HL-60 (cell line): ENCODE results near the gene TANC1.

Experiments
- DNase-seq, 2 experiments: peaks; one replicate each; pipeline ENCODE4 v3.0.0-alpha.2; 2010 to 2020; ENCODE audit warnings: low read depth in 1 of 2, low spot score in 1 of 2
- H3K27ac ChIP-seq: fragments of 250-450 bp; sonication (Bioruptor Pico); replicated peaks from 2 replicates; pipeline ENCODE4 v1.5.1; 2020; ENCODE audit warnings: mild to moderate bottlenecking, moderate library complexity
- H3K27me3 ChIP-seq: fragments of 250-450 bp; sonication (Bioruptor Pico); 2 replicates; pipeline ENCODE4 v1.5.1; 2021; ENCODE audit warnings: mild to moderate bottlenecking, moderate library complexity; ENCODE audit not compliant: insufficient read depth, poor library complexity, severe bottlenecking
- H3K4me3 ChIP-seq: replicated peaks from 2 replicates; pipeline ENCODE4 v1.5.1; 2011; ENCODE audit warnings: mild to moderate bottlenecking, control low read depth, low read length; ENCODE audit not compliant: insufficient read depth
- CTCF ChIP-seq: IDR thresholded peaks from one replicate; pipeline ENCODE4 v1.5.1; 2011; ENCODE audit warnings: low read length, control low read depth, inconsistent platforms; ENCODE audit not compliant: insufficient read depth
- GABPA ChIP-seq: IDR thresholded peaks from 2 replicates; pipeline ENCODE4 v1.6.1; 2012; ENCODE audit warnings: low read depth
- POLR2AphosphoS5 ChIP-seq: IDR thresholded peaks from 2 replicates; pipeline ENCODE4 v1.6.1; 2012; ENCODE audit warnings: low read depth
- REST ChIP-seq: IDR thresholded peaks from 2 replicates; pipeline ENCODE4 v1.6.1; 2012; ENCODE audit warnings: low read depth; ENCODE audit not compliant: insufficient replicate concordance
- SPI1 ChIP-seq: IDR thresholded peaks from 2 replicates; pipeline ENCODE4 v1.6.1; 2012; ENCODE audit warnings: low read depth, mild to moderate bottlenecking, borderline replicate concordance

Gene TANC1

GRCh38 chr2:159194241-159194640, 225.8 kb downstream of the TANC1 start:
- H3K4me3 ChIP-seq = no peak overlapping the region
- no peak for DNase-seq
- no peak overlapping the region for H3K27ac ChIP-seq
- no peaks in the 10 kb centered on the region for H3K27me3 ChIP-seq
- no peak for TF ChIP-seq SPI1
- no peak for TF ChIP-seq POLR2AphosphoS5
- TF ChIP-seq CTCF = no peak
- no peak for TF ChIP-seq GABPA
- TF ChIP-seq REST = no peak

- no peak for DNase-seq
- Histone ChIP-seq H3K27me3 (no peaks in the 10 kb centered on the region), H3K27ac (no peak overlapping the region), H3K4me3 (no peak overlapping the region)
- no peak for TF ChIP-seq CTCF
These were observed 227.3 kb downstream of the TANC1 start for GRCh38 chr2:159195697-159196096.

GRCh38 chr2:159196393-159196925, 228.0 kb downstream of the TANC1 start:
- no peaks in the 10 kb centered on the region for H3K27me3 ChIP-seq
- no peak for DNase-seq
- no peak overlapping the region for H3K27ac ChIP-seq
- TF ChIP-seq SPI1 (no peak), GABPA (no peak), POLR2AphosphoS5 (no peak), CTCF (no peak), REST (no peak)
- H3K4me3 ChIP-seq = no peak overlapping the region

- Histone ChIP-seq H3K27me3 (no peaks in the 10 kb centered on the region), H3K4me3 (no peak overlapping the region), H3K27ac (no peak overlapping the region)
- DNase-seq = no peak
- TF ChIP-seq POLR2AphosphoS5 (no peak), SPI1 (no peak), CTCF (no peak), GABPA (no peak), REST (no peak)
These were observed 230.8 kb downstream of the TANC1 start for GRCh38 chr2:159199236-159199635.
